HEK293T (cell line): ENCODE measurements around the gene CADM1.

Source experiments
- CTCF ChIA-PET: fragments of 350-600 bp; formaldehyde crosslinking; extraction: SDS; loops from one replicate; lab custom pipeline; 2021; ENCODE audit warnings: antibody characterized with exemption, inconsistent platforms; lab: Yijun Ruan, JAX
- POLR2A ChIA-PET: fragments of 350-600 bp; formaldehyde crosslinking; extraction: SDS; loops from one replicate; lab custom pipeline; 2020; ENCODE audit warnings: antibody characterized with exemption, inconsistent platforms; lab: Yijun Ruan, JAX
- DNase-seq: peaks from one replicate; pipeline ENCODE4 v3.0.0; 2012; ENCODE audit warnings: mixed read lengths; ENCODE audit errors: extremely low spot score
- ARNT ChIP-seq: fragments of 450-650 bp; IDR thresholded peaks from 2 replicates; pipeline ENCODE4 v1.6.1; 2017; ENCODE audit warnings: mild to moderate bottlenecking
- BHLHE40 ChIP-seq: fragments of 450-650 bp; IDR thresholded peaks from 2 replicates; pipeline ENCODE4 v1.6.1; 2016; ENCODE audit warnings: mild to moderate bottlenecking, moderate library complexity, borderline replicate concordance
- CTBP1 ChIP-seq: fragments of 450-650 bp; IDR thresholded peaks from 2 replicates; pipeline ENCODE4 v1.6.1; 2016; ENCODE audit warnings: borderline replicate concordance
- ELF4 ChIP-seq: fragments of 450-650 bp; IDR thresholded peaks from 2 replicates; pipeline ENCODE4 v1.6.1; 2017; ENCODE audit warnings: antibody characterized with exemption
- FOXA1 ChIP-seq: fragments of 450-650 bp; IDR thresholded peaks from 2 replicates; pipeline ENCODE4 v1.6.1; 2016; ENCODE audit warnings: mild to moderate bottlenecking
- FOXK2 ChIP-seq: fragments of 450-650 bp; IDR thresholded peaks from 2 replicates; pipeline ENCODE4 v1.6.1; 2016; ENCODE audit warnings: mild to moderate bottlenecking
- FOXM1 ChIP-seq: fragments of 450-650 bp; IDR thresholded peaks from 2 replicates; pipeline ENCODE4 v1.6.1; 2017; ENCODE audit warnings: mild to moderate bottlenecking, borderline replicate concordance
- HDGF ChIP-seq: fragments of 450-650 bp; IDR thresholded peaks from 2 replicates; pipeline ENCODE4 v1.6.1; 2017; ENCODE audit warnings: antibody characterized with exemption, borderline replicate concordance
- L3MBTL2 ChIP-seq: fragments of 450-650 bp; conservative IDR thresholded peaks from 2 replicates; pipeline ENCODE4 v1.6.1; 2016; ENCODE audit warnings: mild to moderate bottlenecking
- LEF1 ChIP-seq: fragments of 450-650 bp; IDR thresholded peaks from 2 replicates; pipeline ENCODE4 v1.6.1; 2017; ENCODE audit warnings: mild to moderate bottlenecking, borderline replicate concordance
- NFRKB ChIP-seq: fragments of 450-650 bp; IDR thresholded peaks from 2 replicates; pipeline ENCODE4 v1.6.1; 2016; ENCODE audit warnings: mild to moderate bottlenecking, moderate library complexity
- PKNOX1 ChIP-seq: fragments of 450-650 bp; IDR thresholded peaks from 2 replicates; pipeline ENCODE4 v1.6.1; 2016
- SP1 ChIP-seq: fragments of 450-650 bp; IDR thresholded peaks from 2 replicates; pipeline ENCODE4 v1.6.1; 2017
- SUZ12 ChIP-seq: fragments of 450-650 bp; IDR thresholded peaks from 2 replicates; pipeline ENCODE4 v1.6.1; 2016; ENCODE audit warnings: mild to moderate bottlenecking
- TARDBP ChIP-seq: fragments of 450-650 bp; IDR thresholded peaks from 2 replicates; pipeline ENCODE4 v1.6.1; 2016
- ZNF384 ChIP-seq: fragments of 450-650 bp; IDR thresholded peaks from 2 replicates; pipeline ENCODE4 v1.6.1; 2016

Gene CADM1

GRCh38 chr11:115291325-115291724, 212.9 kb downstream of the CADM1 start:
- POLR2A ChIA-PET: no interaction called here

DNA sequence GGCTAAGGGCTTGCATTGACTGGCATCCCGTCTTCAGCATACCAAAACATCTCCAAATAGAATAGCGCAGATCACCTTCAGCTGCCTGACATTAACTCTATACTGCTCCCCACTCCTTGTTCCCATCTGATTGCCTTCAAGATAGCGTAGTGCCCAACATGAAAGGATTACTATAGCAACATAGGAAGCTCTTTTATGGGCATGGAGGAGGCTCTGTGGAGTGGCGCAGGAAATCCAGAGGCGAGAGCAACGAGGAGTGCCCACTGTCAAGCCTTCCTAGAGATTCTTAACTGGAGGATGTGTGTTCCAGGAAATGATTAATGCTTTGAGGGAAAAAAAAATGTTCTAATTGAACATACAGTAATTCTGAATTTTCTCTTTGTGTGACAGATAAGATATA, 213.3 kb downstream of the CADM1 start:
- TF ChIP-seq FOXM1: no peak
- no peak for TF ChIP-seq ELF4
- TF ChIP-seq PKNOX1: no peak
- TF ChIP-seq ARNT: no peak
- no peak for TF ChIP-seq BHLHE40
- no peak for TF ChIP-seq FOXK2
- no peak for TF ChIP-seq LEF1
- TF ChIP-seq CTBP1: no peak
- TF ChIP-seq ZNF384: no peak
- TF ChIP-seq L3MBTL2: no peak
- TF ChIP-seq HDGF: no peak
- no peak for TF ChIP-seq TARDBP
- TF ChIP-seq SP1: no peak
- TF ChIP-seq NFRKB: no peak
- TF ChIP-seq SUZ12: no peak
- no peak for TF ChIP-seq FOXA1
- POLR2A ChIA-PET: no interaction called here
- no peak for DNase-seq
- CTCF ChIA-PET: no interaction called here

More at GRCh38 chr11:115291325-115291724, 212.9 kb downstream of the CADM1 start:
- no peak for DNase-seq
- TF ChIP-seq NFRKB (no peak), FOXM1 (no peak), PKNOX1 (no peak)
- CTCF ChIA-PET: no interaction called here

DNA sequence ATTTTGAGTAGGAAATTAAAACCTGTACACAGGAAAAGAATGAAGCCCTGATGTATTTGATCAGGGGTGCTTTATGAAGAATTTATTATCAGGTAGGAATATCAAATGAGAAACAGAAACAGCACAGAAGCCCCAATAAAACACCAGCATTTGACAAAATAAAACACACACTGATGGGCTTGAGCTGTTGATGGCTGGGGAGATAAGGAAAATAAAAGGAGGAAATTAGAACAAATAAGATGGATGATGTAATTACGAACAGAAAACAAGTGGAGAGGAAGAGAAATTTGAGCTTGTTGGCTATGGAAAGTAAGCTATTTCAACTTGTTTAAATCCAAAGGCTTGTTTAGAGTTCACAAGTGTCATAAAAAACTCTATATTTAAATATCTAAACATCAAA, 213.7 kb downstream of the CADM1 start:
- DNase-seq: no peak
- ChIA-PET CTCF (interaction anchor here (0.7 to 0.9 kb wide), 3 partner anchors 9 to 74 kb away, joined by 3 to 5 read pairs (median 4); no protein-coding TSS in a partner anchor), POLR2A (no interaction called here)
- TF ChIP-seq HDGF (no peak), FOXK2 (no peak), TARDBP (no peak), CTBP1 (no peak), L3MBTL2 (no peak), FOXA1 (no peak), ELF4 (no peak), PKNOX1 (no peak), LEF1 (no peak), ZNF384 (no peak), ARNT (no peak), NFRKB (no peak), FOXM1 (no peak), SP1 (no peak), BHLHE40 (no peak), SUZ12 (no peak)

DNA sequence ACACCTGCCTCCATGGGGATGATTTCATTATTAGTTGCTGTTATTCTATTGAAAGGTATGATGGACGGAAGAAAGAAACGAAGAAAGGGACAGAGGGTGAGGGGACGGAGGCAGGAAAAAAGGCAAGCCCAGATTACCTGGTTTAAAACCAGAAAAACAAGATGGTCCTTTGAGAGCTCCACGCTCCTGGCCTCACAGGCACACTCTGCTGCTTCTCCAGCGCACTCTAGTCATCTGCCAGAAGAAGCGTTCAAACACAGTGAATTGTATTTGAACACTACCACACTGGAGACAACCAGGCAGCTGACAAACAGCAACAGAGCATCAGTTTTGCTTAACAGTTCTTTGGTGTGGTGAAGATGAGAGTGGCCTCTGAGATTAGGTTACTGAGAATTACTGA, 216.9 kb downstream of the CADM1 start:
- no peak for DNase-seq
- CTCF ChIA-PET: no interaction called here
- POLR2A ChIA-PET: no interaction called here
- no peak for TF ChIP-seq ELF4
- no peak for TF ChIP-seq LEF1
- TF ChIP-seq FOXK2: no peak
- TF ChIP-seq CTBP1: no peak
- TF ChIP-seq PKNOX1: no peak
- no peak for TF ChIP-seq TARDBP
- TF ChIP-seq L3MBTL2: no peak
- no peak for TF ChIP-seq ZNF384
- no peak for TF ChIP-seq NFRKB
- no peak for TF ChIP-seq FOXM1
- no peak for TF ChIP-seq ARNT
- no peak for TF ChIP-seq HDGF

DNA sequence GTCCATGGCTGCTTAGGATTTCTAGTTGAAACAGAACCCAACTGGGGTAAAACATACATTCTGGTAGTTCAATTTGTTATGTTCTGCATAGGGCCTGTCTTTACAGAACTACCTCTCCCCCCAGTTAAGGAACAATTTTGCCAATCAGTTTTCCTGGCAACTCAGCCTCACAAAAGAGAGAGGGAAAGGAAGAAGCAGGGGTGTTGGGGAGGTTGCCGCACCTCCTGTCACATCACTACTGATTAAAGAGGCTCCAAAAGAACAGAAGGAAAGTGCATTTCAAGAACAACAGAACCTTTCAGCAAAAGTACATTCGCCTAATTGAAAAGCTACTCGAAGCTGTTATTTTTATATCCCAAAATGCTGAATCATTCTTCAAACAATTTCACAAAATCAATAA, 217.6 kb downstream of the CADM1 start:
- POLR2A ChIA-PET: no interaction called here
- CTCF ChIA-PET: no interaction called here
- TF ChIP-seq TARDBP: no peak
- TF ChIP-seq L3MBTL2: no peak
- no peak for TF ChIP-seq LEF1
- TF ChIP-seq SUZ12: no peak
- no peak for TF ChIP-seq PKNOX1
- no peak for TF ChIP-seq FOXA1
- TF ChIP-seq NFRKB: no peak
- TF ChIP-seq ARNT: no peak
- DNase-seq: no peak

GRCh38 chr11:115284773-115285172, 219.4 kb downstream of the CADM1 start:
- POLR2A ChIA-PET: no interaction called here
- DNase-seq: no peak
- TF ChIP-seq FOXA1: no peak
- TF ChIP-seq NFRKB: no peak
- no peak for TF ChIP-seq ZNF384
- no peak for TF ChIP-seq FOXK2
- no peak for TF ChIP-seq ARNT
- no peak for TF ChIP-seq SP1
- no peak for TF ChIP-seq LEF1
- TF ChIP-seq PKNOX1: no peak
- no peak for TF ChIP-seq ELF4
- no peak for TF ChIP-seq CTBP1
- TF ChIP-seq BHLHE40: no peak
- no peak for TF ChIP-seq SUZ12
- TF ChIP-seq FOXM1: no peak
- TF ChIP-seq L3MBTL2: no peak
- CTCF ChIA-PET: no interaction called here
